GM21381 (cell line): ENCODE measurements around the gene DHX9.

Experiments
- ATAC-seq: cut with Tn5 transposase; IDR thresholded peaks from one replicate; pipeline ENCODE4 v1.9.1; 2021; ENCODE audit warnings: mild to moderate bottlenecking, moderate library complexity; ENCODE audit not compliant: unreplicated experiment

The DHX9 gene

DNA sequence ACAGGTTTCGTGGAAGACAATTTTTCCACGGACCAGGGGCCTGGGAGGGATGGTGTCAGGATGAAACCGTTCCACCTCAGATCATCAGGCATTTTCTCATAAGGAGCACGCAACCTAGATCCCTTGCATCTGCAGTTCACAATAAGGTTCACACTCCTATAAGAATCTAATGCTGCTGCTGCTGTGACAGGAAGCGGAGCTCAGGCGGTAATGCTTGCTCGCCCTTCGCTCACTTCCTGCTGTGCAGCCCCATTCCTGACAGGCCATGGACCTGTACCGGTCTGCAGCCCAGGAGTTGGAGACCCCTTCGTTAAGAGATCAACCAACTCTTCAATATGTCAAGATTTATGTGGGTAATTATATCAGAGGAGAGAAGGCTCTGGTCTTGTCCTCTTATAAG is 3.3 kb upstream of the DHX9 start:
- ATAC-seq = no peak

DNA sequence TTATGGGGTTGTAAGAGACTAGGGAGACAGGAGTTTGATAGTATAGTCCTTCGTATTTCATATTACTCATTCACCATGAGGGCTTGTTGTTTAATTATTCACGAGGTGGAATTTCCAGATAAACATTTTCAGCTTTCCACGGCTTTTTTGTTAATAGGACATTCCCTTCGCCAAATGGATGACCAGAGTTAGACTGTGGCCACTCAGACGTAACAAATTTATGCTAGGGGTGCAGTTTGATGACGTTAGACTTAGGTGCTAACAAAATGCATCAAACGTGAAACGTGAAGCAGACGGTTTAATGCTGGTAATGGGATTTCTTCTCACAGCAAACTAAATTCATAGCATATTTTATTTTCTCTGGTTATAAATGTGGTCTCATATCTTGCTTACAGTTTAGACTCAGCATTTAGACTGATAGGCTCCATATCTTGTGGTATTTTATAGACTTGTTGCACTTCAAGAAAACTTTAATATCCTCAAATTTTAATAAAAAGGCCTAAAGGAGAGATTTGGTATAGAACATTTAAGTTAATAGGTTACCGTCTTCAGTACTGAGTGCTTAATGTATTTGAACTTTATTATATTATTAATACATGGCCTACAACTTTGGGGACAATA is 2.3 kb downstream of the DHX9 start:
- no peak for ATAC-seq

DNA sequence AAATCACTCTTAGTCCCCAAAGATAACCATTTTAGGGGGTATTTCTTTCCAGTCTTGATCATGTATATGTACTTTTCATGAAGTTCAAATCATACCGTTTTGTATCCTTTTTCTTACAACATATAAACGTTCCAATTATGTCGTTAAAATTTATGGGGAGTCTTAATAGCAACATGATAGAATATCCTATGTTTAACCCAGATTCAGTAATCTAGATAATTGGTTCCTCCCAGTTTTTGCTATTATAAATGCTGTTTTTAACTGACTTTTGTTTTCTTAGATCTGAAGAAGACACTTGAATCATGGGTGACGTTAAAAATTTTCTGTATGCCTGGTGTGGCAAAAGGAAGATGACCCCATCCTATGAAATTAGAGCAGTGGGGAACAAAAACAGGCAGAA is 3.1 kb downstream of the DHX9 start:
- no peak for ATAC-seq

DNA sequence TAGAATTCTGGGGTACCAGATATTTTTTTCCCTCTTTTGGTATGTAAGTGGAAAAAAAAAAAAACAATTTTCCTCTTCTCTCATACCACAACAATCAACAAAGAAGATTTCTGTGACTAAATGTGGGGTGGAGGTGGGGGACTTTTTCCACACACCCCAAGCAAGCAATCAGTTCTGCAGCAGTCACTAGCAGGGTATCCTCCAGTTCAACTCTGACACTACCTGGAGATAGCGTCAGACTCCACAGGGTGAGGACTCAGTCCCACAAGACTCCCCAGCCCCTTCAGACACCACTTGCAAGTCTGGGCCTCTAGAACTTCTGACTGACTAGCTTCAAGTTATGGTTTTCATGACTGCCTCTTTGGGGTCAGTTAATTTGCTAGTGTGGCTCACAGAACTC is 6.2 kb downstream of the DHX9 start:
- no peak for ATAC-seq

DNA sequence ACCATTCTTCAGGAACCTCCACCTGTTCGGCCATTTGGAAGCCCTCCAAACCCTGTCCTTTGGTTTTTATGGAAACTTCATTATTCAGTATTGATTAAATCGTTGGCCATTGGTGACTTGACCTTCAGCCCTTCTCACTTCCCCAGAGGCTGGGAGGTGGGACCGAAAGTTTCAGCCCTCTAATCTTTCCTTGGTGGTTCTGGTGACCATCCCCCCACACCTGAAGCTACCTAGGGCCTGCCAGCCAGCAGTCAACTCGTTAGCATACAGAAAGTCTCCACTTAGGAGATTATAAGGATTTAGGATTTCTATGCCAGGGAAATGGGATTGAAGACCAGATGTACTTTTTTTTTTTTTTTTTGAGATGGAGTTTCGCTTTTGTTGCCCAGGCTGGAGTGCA is 6.7 kb downstream of the DHX9 start:
- no peak for ATAC-seq

DNA sequence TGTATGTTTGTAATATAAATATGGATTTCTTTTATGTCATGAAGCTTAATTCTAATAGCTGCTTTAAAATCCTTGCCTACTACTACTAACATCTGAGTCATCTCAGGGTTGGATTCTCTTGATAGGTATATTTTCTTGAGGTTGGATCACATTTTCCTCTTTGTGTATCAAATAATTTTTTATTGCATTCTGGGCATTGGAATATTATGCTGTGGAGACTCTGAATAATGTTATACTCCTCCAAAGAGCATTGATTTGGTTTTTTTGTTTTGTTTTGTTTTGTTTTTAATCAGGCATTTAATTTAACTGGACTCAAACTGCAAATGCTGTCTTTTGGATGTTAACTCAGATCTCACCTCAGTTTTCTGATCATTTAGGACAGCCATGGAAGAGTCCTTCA is 8.0 kb downstream of the DHX9 start:
- no peak for ATAC-seq

DNA sequence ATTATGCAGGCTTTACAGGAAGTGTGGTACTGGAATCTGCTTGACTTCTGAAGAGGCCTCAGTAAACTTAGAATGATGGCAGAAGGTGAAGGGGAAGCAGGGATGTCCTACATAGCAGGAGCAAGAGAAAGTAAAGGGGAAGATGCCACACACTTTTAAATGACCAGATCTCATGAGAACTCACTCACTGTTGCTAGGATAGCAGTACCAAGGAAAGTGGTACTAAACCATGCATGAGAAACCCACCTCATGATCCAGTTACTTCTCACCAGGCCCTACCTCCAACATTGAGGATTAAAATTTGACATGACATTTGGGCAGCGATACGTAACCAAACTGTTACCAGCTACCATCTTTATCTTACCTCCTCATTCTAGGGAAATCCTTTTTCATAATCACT is 9.6 kb downstream of the DHX9 start:
- no peak for ATAC-seq

DNA sequence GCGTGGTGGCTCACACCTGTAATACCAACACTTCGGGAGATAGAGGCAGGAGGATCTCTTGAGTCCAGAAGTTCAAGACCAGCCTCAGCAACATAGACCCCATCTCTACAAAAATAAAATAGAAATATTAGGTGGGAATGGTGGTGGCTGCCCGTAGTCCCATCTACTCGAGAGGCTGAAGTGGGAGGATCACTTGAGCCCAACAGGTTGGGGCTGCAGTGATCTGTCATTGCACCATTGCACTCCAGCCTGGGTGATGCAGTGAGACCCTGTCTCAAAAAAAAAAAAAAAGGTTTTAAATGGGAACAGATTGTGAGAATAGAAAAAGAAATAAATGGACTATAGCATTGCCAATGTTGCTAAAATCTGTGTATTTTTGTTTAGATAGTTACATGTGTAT is 11.2 kb downstream of the DHX9 start:
- ATAC-seq = no peak

DNA sequence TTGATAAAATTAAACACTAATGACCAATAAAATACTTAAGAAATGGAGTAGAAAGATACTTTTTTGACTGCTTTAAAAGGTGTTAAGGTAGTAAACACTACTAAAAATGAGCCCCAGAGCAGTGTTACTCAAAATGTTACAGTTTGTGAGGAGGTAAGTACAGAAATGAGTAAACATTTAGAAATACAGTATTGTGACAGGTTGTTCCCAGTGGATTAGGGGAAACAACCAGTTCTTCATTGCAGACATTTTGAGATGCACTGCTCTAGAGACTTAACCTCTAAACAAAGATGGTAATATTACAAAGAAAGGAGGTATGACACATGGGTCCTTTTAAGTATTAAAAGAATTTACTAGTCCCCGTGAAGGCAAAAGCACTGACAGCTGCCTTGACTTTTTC is 12.7 kb downstream of the DHX9 start:
- no peak for ATAC-seq

DNA sequence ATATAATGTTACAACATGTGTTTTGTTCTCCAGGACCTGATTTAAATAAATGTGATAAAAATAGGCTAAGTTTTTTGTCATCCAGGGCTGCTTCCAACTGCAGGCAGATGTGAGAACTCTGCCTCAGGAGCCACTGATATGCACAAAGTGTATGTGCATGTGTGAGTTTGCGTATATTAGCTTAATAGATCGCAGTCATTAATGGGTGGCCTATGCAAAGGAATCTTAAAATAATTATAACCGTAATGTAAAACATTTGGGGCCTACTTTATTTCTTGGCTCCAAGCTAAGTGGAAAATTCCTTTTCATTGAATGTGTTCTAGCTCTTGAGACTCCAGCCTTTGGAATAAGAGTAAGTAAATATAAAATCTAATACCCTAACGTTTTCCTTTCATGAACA is 16.8 kb downstream of the DHX9 start:
- no peak for ATAC-seq

DNA sequence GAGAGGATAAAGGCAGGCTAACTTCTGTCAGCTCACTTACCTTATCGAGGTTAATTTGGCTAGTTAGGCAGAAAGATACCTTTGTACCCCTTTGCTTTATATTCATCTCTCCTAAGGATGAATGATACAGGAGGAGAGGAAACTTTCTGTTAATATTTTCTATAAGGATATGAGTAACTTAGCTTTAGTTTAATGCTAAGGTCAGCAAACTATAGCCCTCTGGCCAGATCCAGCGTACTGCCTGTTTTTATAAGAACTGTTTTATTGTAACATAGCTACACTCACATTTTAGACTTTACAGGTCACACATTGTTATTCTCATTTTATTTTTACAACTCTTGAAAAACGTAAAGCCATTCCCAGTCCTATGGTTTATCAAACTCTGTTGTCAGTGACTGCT is 18.1 kb downstream of the DHX9 start:
- ATAC-seq = no peak

DNA sequence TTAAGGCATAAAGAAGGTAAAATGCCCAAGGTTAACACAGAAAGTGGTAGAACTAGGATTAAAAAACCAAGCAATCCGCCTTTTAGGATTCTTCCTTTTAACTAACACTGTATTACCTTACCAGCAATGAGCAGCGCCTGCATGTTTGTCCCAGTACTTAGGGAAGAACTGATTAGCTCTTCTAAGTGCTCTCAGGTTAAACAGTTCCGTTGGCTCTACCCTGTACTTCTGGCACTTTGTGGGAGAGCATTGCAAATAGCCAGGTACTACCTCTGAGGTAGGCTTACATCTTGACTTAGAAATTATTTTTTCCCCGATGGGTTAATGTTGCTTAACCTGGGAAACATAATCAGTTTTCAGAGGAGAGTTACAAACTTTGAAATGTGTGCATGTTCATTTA is 21.5 kb downstream of the DHX9 start:
- no peak for ATAC-seq

DNA sequence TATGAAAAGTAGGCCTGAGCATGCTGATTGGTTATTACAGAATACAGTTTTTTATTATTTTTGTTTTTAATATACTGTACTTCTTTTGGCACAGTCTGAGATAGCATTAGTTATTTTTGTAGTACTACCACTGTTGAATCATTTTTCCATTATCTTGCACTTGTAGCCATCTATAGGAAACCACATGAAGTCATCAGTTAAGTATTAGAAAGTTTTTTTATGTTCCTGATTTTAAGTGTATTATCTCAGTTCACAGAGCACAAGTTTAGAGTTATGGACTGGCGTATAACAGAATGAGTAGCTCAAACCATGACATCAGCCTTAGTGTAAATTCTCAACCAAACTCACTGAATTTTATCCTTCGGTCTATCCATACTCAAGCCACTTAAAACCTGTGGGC is 22.8 kb downstream of the DHX9 start:
- no peak for ATAC-seq

DNA sequence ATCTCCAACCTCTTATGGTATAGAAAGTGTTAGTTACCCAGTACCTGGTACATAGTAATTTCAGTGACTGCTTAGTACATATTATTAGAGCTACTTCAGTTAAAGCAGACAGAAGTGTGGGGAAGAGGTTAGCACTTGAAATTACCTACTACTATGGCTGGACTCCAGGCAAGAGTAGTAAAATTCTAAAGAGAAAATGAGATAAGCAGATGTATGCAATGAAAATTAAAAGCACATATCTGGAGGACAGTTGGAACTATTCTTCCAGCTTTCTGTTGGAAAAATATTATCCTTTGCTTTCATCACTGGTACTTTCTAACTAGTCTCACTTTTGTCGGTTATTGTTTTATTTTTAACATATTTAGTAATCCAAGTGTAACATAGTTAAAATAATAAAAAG is 23.7 kb downstream of the DHX9 start:
- no peak for ATAC-seq

DNA sequence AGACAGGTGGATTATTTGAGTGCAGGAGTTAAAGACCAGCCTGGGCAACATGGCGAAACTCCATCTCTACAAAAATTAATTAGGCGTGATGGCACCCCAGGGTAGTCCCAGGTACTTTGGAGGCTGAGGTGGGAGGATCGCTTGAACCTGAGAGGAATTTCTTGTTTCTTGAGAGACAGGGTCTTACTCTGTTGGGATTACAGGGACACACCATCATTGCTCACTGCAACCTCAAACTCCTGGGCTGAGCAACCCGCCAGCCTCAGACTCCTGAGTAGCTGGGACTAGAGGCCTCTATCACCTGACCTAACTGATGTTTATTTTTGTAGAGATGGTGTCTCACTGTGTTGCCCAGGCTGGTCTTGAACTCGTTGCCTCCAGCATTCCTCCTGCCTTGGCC is 24.8 kb downstream of the DHX9 start:
- ATAC-seq = no peak

DNA sequence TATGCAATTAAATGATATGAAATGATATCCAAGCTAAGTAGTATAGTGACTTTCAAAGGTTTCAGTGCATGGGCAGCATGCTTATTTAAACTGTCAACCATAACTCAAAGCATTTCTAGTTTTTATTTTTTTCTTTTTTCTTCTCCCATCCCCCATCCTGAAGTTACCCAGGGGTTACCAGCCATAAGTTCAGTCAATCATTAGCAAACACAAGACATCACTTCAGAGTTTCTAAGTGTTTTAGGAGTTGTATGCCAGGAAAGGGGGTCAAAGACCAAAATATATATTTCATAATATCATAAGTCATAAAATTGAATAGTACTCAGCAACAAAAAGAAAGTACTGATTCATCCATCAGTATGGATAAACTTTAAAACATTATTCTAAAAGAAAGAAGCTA is 28.7 kb downstream of the DHX9 start:
- ATAC-seq = no peak

DNA sequence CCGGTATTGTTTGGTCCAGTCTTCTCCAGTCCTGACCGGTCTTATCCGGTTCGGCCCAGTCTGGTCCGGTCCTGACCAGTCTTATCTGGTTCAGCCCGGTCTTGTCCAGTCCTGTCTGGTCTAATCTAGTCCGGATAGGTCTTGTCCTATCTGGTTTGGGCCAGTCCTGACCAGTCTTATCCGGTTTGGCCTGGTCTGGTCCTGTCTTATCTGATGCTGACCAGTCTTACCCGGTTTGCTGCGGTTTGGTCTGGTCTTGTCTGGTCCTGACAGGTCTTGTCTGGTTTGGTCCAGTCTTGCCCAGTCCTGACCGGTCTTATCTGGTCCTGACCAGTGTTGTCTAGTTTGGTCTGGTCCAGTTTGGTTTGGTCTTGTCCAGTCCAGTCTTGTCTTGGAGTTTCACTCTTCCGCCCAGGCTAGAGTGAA is 30.1 kb downstream of the DHX9 start:
- no peak for ATAC-seq

DNA sequence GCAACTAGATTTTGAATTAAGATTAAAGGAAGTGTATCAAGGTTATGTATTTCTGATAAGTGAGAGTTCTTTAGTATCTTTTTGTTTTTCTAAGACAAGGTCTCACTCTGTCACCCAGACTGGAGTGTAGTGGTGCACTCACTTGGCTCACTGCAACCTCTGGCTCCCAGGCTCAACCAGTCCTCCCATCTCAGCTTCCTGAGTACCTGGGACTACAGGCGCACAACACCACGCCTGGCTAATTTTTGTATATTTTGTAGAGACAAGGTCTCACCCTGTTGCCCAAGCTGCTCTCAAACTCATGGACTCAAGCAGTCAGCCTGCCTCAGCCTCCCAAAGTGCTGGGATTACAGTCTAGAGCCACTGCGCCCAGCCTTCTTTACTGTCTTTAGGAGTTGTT is 33.7 kb downstream of the DHX9 start:
- no peak for ATAC-seq

DNA sequence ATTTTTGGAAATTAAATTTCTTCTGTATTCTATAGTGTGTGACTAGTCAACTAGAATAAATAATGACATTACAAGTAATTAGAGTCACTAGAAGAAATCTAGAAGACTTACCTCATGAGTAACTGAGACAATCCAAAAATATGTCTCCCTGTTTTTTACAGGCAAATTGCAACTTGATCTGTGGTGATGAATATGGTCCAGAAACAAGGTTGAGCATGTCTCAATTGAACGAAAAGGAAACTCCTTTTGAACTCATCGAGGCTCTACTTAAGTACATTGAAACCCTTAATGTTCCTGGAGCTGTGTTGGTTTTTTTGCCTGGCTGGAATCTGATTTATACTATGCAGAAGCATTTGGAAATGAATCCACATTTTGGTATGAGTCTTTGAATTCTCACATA is 36.7 kb downstream of the DHX9 start:
- no peak for ATAC-seq

DNA sequence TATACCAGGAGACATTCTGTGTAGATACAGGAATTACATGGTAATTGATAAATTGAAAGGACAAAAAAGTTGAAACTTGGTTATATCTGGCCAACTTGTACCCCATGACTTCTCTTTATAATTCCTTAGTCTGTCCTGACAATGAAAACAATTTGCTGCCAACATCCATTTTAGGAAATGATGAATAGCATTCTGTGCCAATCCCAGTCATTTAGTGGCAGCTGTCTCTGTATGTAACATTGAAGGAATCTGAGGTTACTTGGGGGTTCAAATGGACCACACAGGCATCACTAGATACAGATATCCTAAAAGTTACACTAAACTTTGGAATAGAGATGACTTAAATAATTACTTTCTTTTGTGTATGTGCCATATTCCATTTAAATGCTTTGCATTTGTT is 38.2 kb downstream of the DHX9 start:
- no peak for ATAC-seq

DNA sequence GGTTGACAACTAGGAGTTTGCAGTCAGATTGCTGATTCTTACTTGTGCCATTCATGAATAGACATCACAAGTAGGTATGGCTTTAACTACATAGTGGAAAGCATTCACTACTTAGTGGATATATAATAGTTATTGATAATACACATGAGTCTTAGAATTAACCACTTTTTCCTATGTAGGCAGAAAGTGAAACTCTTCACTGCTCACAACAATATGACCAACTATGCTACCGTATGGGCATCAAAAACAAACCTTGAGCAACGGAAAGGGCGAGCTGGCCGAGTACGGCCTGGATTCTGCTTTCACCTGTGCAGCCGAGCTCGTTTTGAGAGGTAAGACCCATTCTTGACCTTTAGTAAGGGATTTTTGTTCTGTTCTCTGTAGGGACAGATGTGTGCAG is 38.7 kb downstream of the DHX9 start:
- ATAC-seq = no peak

DNA sequence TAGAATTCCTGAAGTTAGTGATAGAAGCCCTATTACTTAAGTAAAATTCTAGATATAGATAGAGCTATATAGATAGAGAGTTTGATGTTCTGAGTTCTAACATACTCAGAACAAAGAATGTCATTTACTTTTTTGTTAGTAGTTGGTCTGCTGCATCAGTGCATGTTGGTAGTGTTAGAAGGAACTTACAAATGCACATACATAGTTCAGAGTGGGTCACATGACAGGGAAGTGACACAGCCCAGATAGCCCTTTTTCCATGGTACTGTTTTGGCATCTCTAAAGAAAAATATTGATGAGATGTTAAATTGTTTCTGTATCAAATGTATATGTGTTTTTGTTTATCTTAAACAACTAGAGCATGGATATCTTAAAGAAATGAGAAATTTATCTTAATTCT is 45.7 kb downstream of the DHX9 start:
- ATAC-seq = no peak

DNA sequence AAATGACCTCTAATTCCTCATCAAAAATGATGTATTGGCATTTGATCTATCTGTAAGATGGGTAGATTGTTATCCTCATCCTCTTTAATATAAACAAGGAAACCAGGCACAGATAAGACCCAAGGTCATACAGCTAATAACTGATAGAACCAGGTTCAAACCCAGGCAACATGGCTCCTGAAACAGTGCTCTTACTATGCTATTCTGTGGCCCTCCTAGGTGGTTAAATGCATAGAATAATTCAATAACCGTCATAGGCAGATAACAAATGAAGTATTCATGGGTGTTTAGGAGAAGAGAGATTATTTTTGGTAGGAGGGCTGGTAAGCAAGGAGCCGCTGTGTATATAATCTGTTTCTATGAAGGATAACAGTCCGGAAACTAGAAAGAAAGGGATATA is 46.4 kb downstream of the DHX9 start:
- no peak for ATAC-seq

DNA sequence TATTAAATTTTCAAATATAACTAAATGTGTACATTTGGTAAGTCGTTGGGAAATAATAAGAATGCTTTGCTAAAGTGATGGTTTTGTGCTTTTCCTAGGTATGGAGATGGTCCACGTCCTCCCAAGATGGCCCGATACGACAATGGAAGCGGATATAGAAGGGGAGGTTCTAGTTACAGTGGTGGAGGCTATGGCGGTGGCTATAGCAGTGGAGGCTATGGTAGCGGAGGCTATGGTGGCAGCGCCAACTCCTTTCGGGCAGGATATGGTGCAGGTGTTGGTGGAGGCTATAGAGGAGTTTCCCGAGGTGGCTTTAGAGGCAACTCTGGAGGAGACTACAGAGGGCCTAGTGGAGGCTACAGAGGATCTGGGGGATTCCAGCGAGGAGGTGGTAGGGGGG is 47.8 kb downstream of the DHX9 start:
- no peak for ATAC-seq
